GM12873 (cell line): ENCODE results near the gene KCTD4.

Experiments used
- TF ChIP-seq, protein P1 (sequence below): IDR thresholded peaks from 2 replicates; pipeline ENCODE4 v1.5.1; 2012; ENCODE audit warnings: low read depth, mild to moderate bottlenecking, moderate library complexity, low read length, control low read depth; ENCODE audit not compliant: insufficient read depth; ENCODE audit errors: missing control alignments

KCTD4 gene

DNA sequence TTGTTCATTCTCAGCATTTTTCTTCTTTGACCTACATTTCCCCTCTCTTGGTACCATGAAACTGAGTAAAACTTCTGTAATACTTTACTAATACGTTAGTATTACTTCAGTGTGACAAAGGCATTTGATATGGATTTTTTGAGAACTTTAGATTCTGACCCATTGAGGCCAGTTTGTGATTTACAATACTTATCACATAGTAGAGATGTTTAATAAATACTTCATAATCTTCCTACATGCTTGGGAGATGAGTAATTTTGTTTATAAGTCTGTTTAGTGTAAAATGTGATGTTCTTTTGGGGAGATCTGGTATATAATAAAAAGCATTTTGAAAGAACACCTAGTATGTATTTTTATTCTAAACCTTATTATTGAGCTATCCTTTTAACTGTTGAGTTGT is 50.9 kb downstream of the KCTD4 start:
- TF ChIP-seq, protein P1, sequence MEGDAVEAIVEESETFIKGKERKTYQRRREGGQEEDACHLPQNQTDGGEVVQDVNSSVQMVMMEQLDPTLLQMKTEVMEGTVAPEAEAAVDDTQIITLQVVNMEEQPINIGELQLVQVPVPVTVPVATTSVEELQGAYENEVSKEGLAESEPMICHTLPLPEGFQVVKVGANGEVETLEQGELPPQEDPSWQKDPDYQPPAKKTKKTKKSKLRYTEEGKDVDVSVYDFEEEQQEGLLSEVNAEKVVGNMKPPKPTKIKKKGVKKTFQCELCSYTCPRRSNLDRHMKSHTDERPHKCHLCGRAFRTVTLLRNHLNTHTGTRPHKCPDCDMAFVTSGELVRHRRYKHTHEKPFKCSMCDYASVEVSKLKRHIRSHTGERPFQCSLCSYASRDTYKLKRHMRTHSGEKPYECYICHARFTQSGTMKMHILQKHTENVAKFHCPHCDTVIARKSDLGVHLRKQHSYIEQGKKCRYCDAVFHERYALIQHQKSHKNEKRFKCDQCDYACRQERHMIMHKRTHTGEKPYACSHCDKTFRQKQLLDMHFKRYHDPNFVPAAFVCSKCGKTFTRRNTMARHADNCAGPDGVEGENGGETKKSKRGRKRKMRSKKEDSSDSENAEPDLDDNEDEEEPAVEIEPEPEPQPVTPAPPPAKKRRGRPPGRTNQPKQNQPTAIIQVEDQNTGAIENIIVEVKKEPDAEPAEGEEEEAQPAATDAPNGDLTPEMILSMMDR, result no peak

DNA sequence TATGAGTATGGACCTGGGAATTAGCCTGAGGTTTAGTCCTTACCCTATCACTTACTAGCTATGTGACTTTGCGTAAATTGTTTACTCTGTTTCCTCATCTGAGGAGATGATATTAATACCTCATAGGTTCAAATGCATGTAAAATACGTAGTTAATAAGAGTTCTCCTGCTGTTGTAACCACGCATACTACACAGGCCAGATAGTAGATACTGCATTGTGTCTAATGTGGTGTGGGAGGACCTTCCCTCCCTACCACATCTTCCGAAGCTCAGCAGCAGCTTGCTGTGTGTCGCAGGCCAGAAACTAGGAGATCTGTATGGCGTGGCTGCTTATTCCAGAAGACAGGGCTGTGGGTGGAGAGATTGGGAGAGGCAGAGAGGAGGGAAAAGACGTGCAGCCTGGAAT is 57.5 kb downstream of the KCTD4 start:
- TF ChIP-seq, protein P1, result no peak
